HG03280 (cell line): ENCODE measurements around the gene C1orf174.
A peak's percentile ranks its signal among the peaks of the same experiment; 100 is the strongest.

Experiments used
- ATAC-seq: cut with Tn5 transposase; IDR thresholded peaks from one replicate; pipeline ENCODE4 v1.9.1; 2021; ENCODE audit warnings: mild to moderate bottlenecking, moderate library complexity; ENCODE audit not compliant: unreplicated experiment

The C1orf174 gene

DNA sequence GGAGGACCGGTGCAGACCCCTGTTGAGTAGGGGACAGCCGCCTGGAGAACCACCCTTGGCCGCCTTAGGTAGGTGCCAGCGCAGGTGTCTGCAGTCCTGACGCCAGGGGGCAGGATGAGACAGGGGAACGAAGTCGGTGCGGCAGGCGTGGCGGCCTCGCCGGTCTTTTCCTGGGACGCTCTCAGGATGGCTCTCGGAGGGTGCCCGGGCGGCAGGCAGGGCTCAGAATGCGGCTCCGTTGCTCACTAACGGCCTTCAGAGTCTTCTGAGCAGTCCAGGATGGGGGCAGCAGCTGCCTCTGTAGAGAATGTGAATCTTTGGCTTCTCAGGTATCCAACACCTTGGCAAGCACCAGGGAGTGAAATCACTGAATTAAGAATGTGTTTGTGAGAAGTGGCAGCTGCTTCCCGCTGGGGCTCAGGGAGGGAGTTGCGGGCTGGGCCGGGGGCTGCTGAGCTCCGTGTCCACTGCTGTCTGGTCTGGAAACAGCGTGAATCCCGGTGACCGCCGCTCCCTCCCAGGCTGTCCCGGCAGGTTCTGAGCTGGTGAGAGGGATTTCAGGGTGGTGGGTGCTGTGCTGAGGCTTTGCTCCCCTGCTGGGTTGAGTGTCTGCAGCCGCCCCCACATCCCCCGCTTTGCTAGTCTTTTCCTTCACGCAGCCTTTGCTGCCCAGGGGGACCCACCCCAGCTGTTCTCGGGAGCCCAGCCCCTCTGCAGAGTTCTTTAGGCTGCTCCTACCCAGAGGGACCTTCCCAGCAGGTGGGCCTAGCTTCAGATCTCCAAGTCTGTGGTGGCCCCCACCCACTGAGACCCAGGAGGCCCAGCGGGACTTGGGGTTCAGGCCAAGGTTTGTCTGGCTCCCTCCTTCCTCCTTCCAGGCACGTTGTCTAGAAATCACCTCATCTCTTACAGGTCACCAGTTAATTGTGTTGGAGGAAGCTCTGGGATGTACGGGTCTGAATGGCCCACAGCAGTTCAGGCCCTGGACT is 11.1 kb upstream of the C1orf174 start:
- no peak for ATAC-seq

DNA sequence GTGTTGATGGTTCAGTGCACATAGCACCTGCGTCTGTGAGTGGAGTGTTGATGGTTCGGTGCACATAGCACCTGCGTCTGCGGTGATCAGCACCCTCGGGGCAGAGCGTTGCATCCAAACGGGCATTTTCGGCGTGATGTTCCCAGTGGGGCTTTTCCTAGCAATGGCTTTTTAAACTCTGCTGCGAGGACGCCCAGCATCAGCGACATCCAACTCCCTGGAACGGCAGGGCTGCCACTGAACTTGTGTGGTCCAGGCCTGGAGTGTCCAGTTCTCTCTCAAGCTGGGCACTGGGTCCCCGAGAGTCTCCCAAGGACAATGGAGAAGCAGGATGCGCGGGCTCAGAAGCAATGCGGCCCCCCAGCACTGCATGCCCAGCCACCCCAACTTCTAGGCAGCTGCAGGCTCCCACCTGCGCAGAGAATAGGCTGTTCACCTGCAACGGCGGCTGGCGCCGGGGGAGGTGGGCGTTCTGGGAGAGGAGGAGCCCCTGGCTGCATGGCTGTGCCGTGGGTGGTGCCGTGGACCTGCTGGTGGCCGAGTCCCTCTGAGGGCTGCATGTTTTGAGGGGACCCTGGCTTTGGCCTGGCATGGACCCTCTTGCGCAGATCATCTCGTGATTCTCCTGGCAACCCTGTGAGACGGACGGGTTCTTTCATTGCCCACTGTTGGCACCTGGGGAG is 10.1 kb upstream of the C1orf174 start:
- no peak for ATAC-seq

DNA sequence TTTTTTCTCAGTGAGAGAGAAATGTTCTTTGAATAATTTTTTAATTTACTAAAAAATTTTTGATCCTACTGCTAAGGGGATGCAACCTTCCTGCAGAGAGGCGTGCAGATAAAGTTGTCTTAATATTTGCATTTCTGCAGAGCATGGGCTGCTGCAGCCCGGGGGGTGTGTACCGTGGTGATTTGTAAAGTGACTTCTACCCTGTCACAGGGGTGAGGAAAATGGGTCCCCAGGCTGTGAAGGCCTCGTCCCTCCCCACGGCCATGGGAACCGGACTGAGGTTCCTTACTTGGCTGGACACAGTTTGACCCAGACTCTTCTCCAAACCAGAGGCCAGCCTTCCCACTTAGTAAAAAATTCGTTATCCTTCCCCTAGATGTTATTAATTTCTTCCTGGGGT is 9.5 kb upstream of the C1orf174 start:
- no peak for ATAC-seq

DNA sequence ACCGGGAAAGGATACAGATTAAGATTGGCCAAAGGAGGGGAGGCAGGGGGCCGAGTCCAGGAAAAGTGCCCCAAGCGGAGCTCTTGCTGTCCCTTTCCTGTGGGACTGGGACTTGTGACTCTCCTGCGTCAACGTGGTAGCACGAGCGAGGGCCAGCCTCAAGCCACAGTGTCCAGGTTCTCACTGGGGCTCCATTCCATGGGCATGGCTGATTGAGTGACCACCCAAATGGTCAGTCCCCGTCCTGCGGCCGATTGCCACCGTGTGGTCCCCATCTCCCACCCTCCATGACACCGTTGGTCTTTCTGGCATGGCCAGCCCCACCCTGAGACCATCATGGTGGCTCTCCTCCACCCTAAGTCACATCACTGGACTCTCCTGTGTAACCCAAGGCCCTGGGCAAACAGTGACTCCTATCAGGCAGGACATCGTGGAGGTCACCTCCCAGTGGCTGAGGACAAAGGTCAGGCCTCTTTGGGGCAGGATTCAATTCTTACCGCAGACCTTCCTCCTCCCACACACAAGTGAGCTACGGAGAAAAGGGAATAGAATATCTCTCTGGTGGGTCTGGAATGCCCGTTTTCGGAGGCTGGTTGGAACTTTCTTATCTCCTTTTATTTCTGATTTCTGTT is 8.9 kb upstream of the C1orf174 start:
- no peak for ATAC-seq

DNA sequence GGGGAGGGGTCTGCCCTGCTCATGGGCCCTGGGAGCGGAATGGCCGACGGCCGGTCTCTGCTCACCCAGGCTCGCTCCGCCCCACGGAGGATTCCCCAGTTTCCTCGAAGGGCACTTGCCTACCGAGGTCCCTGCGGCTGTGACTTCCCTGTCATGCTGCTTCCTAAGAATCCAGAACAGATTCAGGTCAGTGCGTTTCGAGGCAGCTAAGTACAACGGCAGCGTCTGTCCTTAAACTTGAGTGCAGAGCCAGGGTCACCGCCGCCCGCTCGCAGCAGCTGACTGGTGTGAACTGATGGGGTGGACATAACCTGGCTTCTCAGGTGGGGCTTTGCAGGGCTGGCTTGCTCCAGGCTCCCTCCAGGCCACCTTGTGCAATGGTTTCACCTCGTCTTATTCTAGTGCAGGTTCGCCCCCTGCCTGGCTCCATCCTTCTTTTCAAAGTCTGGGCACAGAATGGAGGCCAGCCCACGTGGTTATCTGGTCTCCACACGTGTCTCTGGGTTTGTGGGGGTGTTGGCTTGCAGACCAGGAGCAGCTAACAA is 7.6 kb upstream of the C1orf174 start:
- no peak for ATAC-seq

DNA sequence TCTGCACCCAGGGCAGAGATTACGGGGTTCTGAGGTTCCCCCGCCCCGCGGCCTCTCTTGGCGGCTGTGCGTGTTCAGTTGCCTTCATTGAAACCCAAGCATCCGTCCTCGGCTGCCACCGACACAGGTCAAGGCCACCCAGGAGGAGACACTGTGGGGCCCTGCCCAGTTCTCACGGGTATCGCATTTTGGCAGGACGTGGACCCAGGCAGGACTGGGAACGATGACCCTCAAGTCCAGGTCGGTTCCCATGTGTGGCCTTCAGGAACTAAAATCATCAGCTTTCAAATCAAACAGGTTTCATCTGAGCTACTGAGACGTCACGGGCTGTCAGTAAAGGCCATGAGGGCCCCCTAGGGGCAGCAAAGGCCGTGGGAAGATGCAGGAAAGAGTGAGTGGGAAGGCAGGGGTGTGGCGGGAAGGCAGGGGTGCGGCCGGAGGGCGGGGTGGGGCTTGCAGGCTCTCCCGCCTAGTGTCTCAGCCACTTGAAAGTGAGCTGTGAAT is 7.0 kb upstream of the C1orf174 start:
- ATAC-seq = no peak

DNA sequence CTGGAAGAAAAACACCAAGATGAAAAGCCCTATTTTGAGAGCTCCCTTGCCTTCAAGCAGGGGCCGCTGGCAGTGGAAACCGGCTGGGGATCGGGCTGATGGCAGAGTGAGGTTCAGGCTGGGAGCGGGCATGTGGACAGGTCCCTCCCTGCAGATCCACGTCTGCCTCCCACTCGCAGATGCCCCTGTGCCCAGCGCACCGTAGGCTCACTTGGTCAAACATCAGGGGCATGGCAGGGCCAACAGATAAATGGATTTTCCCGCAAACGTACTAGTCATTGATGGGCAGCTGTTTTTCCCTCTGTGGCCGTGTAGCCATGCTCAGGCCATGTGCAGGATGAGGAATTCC is 6.6 kb upstream of the C1orf174 start:
- ATAC-seq = no peak

DNA sequence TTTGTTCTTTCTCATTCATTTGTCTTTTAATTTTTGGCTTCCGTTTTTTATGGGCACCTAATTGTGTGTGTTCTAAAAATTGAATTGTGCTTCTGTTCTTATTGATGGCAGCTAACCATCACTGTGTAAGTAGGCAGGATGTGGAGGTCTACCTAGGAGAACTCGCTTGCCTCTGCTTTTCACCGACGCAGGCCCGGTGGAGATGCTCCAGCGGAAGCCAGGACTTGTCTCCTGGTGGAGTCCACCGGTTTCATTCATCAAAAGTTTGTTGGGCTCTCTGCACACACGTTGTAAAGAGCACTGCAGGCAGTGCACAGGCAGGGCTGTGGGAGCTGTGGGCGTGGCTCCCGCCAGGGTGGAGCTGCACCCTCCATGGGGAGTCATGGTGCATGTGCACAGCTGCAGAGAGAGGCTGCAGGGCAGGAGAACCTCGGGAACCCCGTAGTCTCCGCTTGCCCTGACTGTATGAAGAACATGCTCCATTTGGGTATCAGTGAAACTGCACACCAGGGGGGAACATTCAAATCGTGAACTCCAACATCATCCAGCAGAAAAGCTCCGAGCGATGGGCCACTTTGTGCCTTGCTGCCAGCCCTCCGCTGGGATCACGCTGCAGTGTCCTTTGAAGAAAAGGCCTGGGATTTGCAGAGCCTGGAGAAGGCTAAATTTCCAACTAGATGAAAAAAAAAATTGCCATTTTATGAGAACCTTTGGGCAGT is 6.0 kb upstream of the C1orf174 start:
- no peak for ATAC-seq

DNA sequence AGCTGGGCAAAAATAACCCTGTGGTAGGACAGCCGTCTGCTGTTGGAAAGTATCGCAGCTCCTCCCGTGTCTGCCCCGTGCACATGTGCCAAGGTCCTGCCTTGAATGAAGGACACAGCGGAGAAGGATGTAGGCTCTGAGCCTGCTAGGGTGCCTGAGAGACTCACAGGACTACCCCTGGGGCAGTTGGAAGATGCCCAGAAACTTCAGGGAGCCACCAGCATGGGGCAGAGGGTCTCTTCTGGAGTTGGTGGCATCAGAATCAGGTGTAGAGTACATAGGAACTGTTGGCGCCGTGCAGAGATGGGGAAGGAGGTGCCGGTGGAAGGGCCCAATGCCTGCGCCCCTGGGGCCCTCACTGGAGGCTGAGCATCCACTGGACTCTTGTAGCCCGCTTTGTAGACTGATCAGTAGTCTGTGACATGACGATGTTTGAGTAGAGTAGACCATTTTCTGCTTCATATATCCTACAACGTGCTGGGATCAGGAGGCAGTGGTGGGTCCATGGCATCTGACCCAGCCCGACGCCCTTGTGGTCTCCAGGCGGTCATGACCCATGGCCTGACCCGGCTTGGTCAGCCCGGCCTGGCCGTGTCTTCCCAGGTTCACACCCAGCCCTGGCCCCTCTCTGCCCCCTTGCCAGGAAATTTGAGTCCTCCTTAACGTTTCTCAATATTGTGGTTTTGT is 5.3 kb upstream of the C1orf174 start:
- no peak for ATAC-seq

DNA sequence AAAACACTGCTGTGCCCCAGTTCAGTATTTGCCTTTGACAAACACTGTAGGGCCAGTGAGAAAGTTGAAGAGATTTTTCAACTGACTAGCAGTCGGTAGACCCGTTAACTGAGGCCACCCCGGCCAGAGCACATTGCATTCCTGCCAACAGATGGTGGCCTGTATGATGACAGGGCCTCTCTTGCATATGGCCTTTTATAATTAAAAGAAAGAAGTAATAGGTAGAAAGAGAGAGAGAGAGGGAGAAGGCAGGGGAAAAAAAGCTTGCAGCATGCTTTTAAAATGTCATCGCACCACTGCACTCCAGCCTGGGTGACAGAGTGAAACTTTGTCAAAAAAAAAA is 4.7 kb upstream of the C1orf174 start:
- no peak for ATAC-seq

DNA sequence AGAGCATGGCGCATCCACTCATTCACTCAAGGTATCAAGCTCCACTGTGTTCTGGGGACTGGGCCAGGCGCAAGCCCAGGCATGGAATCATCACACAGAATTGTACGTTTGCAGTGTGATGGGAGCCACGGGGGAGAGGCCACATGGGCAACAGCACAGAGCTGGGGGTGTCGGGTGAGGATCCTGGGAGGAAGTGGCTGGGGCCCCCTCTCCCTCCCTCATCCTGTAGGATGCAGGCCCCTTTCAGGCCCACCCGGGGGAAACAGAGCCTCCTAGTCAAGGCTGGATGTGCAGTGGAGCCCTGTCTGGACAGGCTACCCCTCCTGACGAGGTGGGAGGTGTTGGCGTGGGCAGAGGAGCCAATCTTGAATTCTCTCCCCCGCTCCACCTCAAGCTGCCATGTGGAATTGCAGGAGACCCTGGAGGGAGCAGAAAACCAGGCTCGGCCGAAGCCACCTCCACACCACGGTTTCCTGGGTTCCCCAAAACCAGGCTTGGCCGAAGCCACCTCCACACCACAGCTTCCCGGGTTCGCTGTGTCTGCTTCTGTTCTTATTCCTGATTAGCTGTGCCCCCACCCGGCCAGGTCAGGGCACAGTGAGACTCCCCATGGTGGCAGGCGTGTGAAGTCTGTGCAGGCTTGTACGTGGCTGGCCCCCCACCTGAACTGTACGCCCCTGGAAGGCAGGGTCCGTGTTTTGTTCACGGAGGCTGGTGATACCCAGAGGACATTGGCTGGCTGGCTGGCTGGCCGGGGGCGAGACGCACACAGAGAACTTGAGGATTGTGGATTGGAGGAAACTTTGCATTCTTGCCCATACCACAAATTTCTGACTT is 4.2 kb upstream of the C1orf174 start:
- ATAC-seq = no peak

DNA sequence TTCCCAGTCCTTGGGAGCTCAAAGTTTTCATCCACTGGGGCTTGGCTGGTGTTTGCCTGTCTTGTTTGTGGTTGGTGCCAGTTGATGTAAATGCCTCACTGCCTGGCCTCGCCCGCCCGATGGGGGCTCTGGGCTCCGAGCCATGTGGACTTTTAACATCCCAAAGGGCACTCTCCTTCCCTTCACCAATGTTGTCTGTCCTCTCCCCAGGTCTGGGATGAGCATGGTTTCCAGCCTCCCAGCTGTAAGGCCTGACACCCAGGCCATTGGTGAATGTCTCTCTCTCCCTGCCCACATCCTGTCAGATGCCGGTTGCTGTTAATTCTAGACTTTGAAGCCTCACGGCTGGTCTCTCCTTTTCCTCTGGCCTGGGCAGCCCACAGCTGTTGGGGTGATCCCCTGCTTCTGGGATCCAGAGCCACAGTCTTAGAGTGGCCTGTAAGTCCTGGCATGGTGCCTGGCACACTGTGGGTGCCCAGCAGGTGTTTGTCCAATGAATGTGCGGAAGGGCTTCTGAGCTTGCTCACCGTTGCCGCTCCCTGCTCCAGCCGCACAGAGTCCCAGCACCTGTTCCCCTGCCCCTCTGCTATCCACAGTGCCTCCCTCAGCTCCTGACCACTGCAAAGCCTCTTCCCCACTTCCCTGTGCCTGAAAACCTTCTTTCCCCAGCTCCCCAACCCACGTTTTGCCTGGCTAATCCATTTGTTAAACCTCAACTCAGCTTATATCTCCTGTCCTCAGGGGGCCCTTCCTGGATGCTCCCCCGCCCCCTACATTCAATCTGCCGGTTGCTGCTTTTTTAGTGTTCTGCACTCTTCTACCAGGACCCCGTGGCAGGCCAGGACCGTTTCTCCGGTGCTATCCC is 3.3 kb upstream of the C1orf174 start:
- no peak for ATAC-seq

DNA sequence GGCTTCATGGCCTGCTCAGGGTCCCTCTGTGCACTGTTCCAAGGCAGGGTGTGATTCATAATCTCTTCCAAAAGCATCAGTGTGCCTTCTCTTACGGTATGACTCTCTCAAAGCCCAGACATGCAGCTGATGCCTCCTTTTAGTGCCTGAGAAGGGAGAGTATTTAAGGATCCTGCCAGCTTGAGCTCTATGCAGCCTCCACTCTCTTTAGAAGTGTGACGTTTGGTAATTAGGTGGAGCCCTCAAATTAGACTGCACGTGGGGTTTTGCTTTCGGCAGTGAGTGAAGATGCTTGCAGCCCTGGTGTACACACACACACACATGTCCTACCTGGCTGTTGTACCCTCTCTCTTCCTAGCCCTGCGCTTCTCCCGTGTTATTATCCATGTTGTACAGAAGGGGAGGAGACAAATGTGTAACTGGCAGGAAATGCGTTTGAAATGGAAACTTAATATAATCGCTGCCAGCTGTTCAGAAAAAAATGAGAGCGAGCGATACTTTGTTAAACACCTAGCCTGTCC is 2.6 kb upstream of the C1orf174 start:
- ATAC-seq = no peak

DNA sequence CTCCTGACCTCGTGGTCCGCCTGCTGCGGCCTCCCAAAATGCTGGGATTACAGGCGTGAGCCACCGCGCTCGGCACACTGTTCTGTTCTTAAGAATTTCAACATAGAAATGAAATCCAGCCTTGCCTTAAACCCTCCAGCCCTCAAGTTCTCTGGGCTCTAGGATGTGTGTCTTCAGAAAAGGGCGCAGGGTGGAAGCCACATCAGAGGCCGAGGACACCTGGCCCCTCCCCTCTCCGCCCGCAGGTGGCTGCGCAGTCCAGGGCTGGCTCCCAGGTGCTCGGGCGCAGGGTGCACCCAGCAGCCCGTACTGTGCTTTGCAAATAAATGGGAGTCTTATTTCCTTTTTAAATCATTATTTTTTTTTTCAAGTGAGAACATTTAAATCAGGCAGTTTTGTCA is 2.0 kb upstream of the C1orf174 start:
- ATAC-seq = no peak

DNA sequence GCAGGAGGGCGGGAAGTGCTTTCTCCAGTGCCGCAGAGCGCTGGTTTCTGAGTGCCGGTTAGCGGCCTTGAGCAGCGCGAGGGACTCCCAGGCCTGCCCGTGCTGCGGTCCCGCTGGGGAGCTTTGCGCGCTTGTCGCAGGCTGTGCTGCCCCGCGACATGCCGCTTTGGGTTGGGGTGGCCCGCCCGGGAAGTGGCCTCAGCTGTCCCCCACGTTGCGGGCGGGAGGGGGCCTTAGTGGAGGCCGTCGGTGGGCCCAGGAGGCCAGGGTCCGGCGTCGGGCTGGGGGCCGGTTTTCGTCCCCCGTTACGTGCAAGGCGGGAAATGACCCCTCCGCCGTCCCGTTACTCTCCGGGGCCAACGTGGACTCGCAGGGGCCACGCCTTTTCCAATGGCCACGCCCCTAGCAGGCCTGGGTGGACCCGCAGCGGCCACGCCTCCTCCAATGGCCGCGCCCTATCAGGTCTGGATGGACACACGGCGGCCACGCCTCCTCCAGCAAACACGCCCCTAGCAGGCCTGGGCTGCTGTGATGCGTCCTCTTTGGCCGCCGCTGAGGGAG is 977 bp upstream of the C1orf174 start:
- ATAC-seq = peak; percentile 60

DNA sequence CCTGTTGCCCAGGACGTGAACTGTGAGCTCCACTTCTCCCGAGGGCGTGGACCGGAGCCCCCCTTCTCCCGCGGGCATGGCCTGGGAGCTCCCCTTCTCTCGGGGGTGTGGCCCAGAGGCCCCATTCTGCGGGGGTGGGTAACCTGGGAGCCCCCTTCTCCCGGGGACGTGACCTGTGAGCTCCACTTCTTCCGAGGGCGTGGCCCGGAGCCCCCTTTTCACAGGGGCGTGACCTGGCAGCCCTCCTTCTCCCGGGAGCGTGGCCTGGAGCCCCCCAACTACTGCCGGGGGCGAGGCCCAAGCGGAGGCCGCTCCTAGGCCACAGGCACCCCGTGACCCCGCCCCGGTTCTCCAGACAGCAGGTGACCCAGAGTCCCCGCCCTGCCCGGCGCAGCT is 320 bp downstream of the C1orf174 start:
- peak; percentile 1 for ATAC-seq

DNA sequence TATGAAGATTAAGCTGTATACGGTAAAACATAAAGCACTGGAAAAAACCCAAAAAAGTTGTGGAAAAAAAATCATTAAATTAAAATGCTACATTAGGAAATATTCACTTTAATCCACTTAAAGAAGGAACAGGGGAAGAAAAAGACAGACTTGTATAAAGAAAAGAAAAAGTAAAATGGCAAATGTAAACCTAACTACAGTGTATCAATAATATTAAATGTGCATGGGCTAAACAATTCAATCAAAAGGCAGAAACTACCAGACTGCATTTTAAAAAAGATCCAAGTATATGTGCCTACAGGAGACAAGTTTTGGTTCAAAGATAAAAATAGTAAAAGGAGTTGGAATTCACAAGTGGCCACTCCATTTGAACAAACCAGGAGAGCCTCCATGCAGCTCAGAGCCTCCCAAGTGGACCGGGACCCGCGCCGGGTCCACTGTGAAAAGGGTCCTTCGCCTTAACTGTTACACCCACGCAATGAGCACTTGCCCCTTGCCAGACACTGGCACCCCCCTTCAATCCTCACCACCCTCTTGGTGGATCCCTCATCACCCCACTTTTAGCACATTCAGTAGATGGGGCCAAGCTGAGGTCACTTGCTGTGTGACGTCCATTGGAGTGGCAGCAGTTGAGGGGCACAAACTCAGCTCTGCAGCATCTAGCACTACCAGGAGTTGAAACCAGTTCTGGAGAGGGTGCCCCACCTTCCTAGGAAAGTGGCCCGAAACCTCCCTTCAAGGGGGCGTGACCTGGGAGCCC is 898 bp downstream of the C1orf174 start:
- no peak for ATAC-seq
